HuH-7 (cell line): ENCODE data around the gene TBC1D9B.

Experiments
- DNase-seq: peaks from one replicate; pipeline ENCODE4 v3.0.0; 2011; ENCODE audit warnings: low spot score

The TBC1D9B gene

DNA sequence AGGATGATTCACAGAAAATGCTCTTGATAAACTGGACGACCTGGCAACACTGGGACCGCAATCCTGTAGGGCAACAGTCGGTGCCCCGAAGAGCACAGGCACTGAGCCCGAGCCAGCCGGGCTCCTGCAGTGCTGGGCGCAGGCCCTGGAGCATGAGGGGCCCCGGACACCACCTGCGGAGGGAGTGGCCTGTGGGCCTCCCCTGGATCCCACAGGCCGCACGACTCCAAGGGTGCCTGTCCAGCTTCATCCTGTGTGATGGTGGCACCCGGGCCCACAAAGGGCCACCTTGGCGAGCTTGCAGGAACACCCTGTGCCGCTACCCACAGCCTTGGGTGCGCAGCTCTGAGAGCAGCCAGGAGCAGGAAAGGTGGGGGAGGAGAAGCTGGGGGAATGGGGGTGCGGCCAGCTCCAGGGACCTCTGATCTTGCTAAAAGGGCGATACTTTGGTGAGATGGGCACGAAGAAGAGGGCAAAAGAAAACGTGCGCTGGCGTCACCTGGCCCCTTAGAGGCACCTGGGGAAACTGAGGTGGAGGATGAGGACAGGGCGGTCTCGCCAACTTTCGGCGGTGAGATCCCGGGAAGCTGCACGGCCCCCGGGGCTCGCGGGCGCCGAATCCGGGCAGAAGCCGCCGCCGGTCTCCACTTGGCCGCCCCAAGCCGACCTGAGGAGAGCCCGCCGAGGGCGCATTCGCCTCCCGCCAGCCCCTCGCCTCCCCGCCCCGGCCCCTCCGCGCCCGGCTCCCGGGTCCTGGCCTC, 722 bp downstream of the TBC1D9B start:
- peak; percentile 31 for DNase-seq

DNA sequence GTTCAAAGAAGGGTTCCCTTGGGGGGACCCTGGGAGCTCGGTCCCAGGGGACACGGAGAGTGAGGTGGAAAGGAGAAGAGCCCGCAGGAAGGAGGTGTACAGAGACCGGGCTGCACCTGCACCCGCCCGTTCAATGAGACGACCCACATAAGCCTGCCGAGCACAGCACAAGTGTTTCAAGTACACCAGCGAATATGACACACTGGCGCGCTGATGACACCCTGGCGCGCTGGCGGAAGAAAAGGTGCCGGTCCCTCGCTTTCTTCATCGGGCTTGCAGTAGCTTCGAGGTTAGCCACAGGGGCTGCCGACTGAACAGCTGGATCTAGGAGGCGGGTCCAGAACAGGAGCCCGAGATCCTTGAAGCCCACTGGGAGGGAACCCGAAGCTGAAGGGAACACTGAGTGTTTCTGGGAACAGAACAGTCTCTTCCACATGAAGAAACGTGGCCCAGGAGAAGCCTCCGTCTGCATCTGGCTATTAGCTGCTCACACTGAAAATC, 1.4 kb downstream of the TBC1D9B start:
- no peak for DNase-seq

DNA sequence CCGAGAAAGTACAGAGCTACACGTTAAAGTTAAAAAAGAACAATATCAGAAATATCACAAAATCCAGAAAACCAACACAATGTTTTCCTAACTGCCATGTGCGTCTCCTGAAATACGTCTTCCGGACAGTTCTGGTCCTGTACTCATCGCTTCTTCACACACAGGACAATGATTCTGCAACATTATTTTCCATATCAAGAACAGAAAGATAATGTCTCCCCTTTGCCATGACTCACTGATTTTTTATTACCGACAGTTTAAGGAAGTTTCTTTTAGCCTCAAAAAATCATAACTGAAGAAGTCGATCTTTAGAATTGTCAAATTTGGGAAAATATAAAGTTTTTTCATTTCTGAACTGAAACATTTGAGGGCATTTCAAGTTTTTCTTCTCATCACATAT, 2.5 kb downstream of the TBC1D9B start:
- no peak for DNase-seq

DNA sequence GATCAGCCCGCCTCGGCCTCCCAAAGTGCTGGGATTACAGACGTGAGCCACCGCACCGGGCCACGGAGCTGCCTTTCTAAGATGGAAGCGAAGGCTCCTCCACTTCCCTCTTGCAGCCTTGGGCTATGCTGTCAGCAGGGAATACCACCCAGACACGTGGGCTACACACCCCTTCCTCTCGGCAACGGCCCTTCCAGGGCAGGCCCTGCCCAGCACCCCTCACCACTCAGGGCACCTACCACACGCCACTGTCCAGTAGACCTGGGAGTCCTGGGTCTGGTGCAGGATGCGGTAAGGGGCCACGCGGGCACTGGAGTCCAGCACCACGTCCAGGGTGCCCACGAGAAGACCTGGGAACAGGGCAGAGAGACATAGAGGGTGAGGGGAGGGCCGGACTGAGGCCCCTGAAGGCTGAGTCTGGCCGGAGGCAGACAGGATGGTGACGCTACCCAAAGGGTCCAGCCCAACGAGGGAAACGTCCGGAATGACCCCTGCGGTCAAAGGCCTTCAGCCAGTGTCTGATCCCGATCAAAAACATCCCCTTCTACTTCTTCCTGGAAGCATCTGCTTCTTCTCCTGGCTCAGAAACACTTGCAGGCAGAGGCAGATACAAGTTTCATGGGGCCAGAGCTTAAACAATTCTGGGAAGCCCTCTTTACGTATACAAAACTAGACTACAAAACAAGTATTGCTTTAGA, 3.1 kb downstream of the TBC1D9B start:
- DNase-seq, result no peak

DNA sequence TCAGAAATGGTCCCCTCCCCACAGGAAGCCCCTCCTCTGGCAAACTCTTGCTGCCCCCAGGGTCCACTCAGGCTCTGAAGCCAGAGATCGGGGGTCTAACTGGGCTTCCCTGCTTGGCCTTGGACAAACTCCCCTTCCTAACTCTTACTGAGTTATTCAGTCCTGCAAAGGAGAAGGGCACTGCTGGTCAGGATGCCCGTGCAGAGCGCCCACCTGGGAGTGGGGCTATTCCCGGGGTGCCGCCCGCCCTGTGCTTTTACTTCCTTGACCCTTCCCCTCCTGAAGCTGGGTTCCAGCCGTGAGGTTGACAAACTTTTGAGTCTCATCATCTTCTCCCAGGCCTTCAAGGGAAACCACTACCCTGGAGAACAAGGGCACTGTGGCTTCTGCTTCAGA, 4.9 kb downstream of the TBC1D9B start:
- no peak for DNase-seq

DNA sequence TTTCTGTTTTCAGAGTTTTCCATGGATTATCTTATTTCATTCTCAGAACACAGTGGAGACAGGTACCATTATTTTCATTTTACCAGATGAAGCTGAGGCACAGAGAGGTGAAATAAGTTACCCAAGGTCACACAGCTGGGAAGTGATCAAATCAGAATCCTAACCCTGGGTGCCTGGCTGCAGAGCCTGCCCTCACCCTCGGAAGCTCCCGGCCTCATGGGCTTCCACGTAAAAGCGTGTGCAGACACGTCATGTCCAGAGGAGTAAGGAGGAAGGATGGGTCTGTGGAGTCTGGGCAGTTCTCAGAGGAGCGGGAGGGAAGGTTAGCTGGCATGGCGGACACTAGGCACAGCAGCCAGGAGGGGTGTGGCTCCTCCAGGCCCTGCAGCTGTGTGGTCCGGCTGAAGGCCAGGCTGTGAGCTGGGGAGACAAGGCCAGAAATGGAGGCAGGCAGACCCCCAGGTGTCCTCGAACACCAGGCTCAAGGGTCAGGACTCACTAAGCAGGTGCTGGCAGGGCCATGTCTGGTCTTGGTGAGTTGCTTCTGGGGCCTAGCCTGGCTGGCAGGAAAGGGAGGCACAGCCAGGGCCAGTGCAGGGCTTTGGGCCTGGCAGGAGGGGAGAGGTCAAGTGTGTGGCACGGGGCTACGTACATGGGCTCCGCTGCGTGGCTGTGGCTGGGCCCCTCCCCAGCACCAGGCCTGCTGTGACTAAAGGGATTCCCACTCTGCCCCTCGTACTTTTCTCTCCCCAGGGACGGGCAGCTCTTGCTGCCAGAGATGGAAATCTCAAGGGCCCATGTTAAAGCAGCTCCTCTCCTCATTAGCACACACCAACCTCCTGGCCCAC, 5.6 kb downstream of the TBC1D9B start:
- no peak for DNase-seq

DNA sequence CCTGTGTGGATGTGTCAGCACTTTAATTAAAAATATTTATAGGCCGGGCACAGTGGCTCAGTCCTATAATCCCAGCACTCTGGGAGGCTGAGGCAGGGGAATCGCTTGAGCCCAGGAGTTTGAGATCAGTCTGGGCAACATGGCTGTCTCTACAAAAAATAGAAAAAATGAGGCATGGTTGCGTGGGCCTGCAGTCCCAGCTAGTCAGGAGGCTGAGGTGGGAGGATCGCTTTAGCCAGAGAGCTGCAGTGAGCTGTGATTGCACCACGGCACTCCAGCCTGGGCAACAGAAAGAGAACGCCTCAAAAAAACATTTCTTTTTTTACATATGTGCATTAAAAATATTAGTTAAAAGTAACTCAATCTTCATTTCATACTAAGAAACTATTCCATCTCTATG, 6.2 kb downstream of the TBC1D9B start:
- no peak for DNase-seq

DNA sequence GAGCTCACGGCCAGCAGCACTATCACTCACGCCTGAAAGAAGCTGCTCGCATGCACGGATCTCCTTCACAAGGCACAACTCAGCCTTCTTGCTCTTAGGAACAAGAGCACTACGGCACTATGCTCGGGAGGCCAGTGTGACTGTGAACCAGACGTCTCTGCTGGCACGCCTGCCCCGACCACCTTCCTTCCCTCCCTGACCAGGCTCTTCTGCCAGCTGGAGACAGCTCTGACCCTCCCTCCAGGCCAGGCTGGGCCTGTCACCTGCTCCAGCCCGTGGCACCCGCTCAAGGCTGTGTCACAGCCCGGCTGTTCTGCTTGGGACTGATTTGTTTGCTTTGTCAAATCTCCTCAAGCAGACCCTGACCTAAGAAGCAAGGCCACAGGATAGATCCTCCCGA, 7.0 kb downstream of the TBC1D9B start:
- no peak for DNase-seq

DNA sequence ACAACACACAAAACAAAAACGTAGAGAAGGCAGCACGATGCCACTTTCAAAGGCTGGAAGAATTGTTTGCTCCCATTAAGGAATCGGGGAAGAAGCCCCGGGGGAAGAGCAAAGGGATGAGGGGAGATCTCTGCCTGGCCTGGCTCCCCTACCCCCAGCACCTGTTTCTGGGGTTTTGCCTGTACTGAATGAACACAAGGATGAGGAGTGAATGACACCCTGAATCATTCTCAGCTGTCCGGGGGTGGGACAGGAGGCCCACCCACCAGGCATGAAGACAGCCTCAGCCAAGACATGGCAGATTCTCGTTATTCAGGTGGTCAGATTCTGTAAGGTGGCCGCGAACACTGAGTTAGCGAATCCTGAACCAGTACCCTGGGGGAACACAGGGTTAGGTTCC, 7.5 kb downstream of the TBC1D9B start:
- DNase-seq, result no peak

DNA sequence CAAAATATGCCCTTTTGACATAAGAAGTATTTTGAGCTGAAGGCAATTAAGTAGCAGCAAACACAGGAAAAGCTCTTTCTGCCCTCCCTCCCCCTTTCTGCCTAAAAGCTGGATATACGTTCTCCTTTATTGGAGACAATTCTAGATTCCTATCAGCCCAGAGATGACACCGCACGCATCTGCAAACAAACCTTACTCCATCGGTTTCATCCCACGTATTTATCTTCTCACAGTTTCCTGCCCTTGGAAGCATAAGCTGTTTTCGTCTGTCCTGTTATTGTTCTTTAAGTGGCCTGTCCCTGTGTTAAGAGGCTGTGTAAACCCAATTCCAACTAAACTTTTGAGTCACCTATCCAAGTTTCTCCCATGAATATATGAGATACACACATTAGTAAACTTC, 11.8 kb downstream of the TBC1D9B start:
- DNase-seq, result no peak

DNA sequence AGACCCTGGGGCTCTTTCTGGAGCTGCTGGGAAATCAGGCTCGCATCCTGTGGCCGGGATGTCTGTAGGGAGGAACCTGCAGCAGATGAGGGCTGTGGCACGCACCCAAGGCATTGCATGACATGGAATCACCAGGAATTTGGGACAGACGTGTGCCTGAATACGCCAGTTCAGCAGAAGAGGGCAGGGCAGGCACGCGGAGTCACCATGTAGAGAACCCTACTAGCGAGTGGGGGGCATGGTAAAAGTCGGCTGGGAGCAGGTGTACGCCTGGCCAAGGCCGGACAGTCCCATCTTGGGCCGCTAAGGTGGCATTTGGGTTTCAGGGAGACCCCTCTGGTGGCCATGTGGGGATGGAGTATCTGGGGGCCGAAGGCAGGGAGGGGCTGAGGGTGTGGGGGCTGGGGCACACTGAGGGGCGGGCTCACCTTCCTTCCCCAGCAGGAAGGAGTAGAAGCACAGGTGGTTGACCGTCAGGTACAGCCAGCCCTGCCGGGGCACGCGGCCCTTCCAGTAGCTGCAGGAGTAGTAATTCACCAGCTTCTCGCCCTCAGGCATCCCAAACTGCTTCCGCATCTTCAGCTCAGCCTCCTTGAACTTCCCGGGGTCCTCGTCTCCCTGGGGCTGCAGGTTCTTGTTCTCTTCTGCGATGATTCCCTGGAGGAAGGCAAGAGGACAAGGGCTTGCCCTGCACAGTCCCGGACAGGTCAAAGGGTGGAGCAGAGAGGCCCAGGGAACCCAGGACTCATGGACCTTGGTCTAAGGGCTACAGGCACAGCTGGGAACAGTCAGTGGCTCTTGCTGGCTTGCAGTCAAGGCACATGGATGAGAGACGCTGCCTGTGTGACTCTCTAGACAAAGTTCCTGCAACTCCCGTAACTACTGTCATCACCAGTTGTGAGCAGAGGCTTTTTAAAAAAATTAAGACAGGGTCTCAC, 13.5 kb downstream of the TBC1D9B start:
- DNase-seq, result no peak

DNA sequence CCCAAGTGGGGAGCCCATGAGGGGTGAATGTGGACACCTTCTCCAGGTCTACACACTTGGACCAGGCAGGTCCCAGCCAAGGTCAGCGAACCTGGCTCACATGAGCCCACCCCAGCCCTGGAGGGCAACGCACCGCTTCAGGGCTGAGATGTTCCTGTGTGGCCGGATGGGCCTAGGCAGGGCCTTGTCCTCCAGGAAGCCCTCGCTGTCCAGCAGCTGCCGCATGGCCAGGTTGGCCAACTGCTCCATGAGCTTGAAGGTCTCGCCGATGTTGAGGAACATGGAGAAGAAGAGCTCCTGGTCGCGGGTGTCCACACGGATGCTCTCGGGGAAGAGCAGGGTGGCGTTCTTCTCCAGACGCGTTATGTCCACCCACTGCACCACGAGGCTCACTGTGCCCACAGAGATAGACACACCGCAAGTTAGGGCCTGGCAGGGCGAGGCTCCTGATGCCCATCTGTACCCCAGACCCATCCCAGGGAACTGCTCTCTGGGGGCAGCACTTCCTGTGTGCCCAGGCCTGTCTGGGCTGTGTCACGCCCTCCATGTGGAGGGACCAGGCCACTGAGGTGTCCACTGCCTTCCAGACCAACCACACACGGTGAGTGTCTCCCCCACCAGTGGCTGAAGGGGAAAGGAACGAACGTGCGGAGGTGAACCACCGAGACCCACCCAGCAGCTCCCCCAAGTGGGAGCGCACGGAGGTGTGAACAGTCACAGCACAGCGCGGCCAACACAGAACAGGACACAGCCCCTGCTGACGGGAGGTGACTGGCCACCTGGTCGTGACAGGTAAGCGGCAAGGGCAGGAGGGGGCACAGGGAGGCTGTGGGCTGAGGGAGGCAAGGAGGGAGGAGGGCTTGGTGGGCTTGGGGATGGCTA, 14.4 kb downstream of the TBC1D9B start:
- no peak for DNase-seq

DNA sequence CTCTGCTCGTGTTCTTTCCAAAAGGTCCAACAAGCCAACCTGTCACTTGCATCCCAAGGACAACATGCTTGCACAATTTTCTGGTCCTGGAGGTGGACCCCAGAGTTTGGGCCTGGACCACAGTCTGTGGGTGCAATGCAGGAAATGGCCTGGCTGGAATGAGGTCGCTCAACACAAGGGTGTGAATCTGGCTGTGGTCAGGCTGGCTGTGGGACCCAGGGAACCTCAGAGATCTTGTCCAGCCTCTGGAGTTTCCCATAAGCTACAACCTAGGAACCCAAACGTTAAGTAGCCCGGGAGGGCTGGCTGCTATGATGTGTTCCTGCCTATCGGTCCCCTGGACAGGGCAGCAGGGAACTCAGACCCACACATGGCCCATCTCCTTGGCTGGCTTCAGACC, 15.4 kb downstream of the TBC1D9B start:
- DNase-seq, result no peak

DNA sequence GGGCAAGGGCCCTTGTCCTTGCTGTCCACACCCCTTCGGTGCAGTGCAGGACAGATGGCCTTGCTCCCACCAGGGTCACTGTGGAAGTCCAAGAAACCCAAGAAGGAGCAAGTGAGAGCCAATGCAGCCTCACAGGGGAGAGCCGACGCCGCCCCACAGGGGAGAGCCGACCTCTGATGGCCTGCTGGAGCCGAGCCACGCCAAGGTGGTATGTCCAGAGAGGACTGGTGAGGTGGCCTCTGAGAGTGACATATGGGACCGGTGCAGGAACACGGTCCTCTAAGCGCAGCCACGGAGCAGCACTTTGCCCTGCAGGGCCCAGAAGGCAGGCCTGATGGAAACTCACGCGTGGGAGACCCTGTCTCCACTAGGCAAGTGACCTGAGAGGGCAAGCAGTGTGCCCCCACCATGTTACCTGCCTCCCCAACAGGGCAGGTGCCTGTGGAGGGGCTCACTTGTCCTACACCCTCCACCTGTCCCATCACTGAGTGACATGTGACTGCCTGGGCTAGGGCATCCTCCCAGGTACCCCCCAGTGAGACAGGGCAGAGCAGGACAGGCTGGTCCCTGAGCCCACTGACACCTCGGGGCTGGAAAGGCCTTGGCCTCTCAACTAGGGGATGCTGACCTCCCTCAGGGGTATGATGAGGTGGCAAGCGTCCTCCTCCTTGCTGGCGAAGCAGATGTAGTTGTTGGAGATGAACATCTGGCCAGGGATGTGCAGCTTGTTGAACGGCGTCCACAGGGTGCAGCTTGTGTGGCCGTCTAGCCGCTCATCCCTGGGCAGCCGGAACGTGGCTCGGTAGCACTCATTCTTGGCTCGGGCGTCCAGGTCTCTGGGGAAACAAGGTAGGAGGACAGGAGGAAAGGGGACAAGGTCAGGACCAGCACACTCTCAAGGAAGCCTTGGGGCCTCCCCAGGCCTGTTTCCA, 16.7 kb downstream of the TBC1D9B start:
- DNase-seq, result no peak

DNA sequence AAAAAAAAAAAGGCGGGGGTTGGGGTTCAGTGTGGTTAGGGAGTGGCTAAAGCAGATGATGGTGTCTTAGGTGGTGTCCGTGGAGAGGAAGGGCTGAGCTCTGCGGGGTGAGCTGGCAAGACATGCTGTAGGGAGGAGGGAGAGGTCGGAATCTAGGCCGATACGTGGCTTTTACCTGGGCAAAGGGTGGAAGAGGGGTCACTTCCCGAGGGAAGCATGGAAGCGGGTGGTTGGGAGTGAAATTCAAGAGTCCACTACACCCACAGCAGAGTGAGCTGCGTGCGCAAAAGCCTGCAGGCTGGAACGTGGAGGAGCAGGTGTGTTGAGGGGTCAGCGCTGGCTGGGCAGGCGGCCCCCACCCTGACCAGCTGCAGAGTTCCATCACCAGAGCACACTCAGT, 17.8 kb downstream of the TBC1D9B start:
- DNase-seq, result no peak

DNA sequence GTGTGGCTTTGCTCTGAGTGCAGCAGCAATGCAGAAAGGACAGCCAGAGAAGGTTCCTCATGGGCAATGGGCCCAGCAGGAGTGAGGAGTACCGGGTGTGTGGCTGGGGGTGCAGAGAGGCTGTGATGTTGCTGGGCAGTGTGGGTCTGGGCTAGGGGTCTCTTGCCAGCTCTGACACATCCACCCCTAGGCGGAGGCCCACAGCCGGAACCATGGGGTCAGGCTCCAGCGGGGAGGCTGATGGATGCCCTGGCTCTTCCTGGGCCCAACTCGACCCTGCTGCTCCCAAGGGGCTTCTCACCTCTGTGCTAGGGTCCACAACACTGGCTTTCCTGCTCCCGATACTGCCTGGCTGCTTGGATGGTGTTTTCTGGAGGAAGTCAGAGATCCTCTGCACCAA, 19.9 kb downstream of the TBC1D9B start:
- DNase-seq, result no peak

DNA sequence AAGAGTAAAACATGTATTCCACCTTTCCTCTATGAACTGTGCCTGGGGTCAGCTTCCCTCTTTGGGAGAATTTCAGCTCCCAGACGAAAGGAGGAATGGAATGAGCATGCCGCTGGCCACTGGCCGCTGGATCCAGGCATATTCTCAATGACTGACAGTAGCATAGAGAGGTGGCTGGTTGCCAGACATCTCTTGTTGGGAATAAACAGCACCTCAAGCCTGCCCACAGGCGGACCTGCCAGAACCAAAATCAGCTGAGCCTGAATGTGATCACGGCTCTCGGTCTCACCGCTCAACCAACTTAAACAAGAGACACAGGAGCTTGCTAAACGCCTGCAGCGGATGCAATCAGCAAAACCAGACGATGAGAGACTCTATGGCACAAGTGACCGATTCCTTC, 20.6 kb downstream of the TBC1D9B start:
- DNase-seq, result no peak

DNA sequence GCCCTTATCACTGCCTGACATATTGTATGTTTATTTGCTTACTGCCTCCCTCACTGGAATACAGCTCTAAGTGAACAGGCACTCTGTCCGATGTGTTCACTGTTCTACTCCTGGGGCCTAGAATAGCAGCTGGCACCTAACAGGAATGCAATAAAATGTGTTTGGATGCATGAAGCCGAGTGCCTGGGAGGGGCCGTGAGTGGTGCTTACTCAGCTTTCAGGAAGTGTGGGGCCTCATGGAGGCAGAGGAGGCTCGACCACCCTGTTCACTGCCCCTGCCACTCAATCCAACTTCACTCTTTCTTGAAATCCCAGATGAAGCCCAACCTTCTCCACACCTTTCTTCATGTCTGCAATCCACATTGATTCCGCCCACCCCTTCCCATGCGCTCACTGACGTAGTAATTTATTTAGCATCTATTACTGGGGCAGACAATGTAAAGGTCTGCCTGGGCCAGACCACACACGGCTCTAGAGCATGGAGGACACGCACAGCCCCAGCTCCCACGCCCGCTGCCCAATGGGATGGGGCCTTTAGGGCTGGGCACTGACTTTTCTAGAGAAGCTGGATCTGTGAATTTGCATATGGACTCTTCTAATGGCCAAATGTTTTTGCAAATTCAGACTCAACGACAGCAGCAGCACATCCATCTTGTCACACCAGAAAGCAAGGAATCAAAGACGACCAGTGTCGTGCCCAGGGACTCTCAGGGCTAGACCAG, 21.3 kb downstream of the TBC1D9B start:
- DNase-seq, result no peak
